OCI-LY7 (cell line): Measurements from ENCODE around the gene GNA12. TPM values are rescaled to one million over a fixed set of nuclear protein-coding genes. Genes with fewer than 3 reads are reported as not detected.

ENCODE experiments used
- BruUV-seq: library from RNA; stranded (reverse); fragments of 400-500 nt; replicated peaks from 2 replicates; lab custom pipeline; 2021; lab: Mats Ljungman, UMichigan
- CTCF ChIA-PET: fragments of 300-600 bp; sonication (Branson Sonifier 250); formaldehyde crosslinking; loops from one replicate; lab custom pipeline; 2022; ENCODE audit warnings: antibody characterized with exemption; ENCODE audit not compliant: unreplicated experiment; lab: Charles Lee
- POLR2A ChIA-PET: fragments of 300-600 bp; sonication (Branson Sonifier 250); formaldehyde crosslinking; loops from one replicate; lab custom pipeline; 2022; ENCODE audit warnings: antibody characterized with exemption; lab: Charles Lee
- DNase-seq: peaks from one replicate; pipeline ENCODE4 v3.0.0-alpha.2; 2015; ENCODE audit warnings: low spot score
- H2AFZ ChIP-seq: fragments of 200-600 bp; sonication (generic), shearing (Covaris generic); 2 replicates; pipeline ENCODE4 v1.6.1; 2014; ENCODE audit warnings: mild to moderate bottlenecking, antibody characterized with exemption, low read length, moderate library complexity
- H3K27ac ChIP-seq: fragments of 200-600 bp; sonication (generic); 2 replicates; pipeline ENCODE4 v1.5.1; 2014; ENCODE audit warnings: mixed run types, low read depth, mild to moderate bottlenecking, moderate library complexity, low read length, inconsistent platforms; ENCODE audit not compliant: poor library complexity, severe bottlenecking
- H3K36me3 ChIP-seq: fragments of 200-600 bp; sonication (generic); 2 replicates; pipeline ENCODE4 v1.6.1; 2014; ENCODE audit warnings: mild to moderate bottlenecking, antibody characterized with exemption, low read length, moderate library complexity, mixed read lengths; ENCODE audit not compliant: insufficient read depth
- H3K4me1 ChIP-seq: fragments of 200-600 bp; sonication (generic); 2 replicates; pipeline ENCODE4 v1.5.1; 2014; ENCODE audit warnings: mild to moderate bottlenecking, low read length; ENCODE audit not compliant: insufficient read depth, poor library complexity, severe bottlenecking
- H3K4me2 ChIP-seq: fragments of 200-600 bp; sonication (generic); 2 replicates; pipeline ENCODE4 v1.6.1; 2014; ENCODE audit warnings: mild to moderate bottlenecking, low read length
- H3K4me3 ChIP-seq: fragments of 200-600 bp; sonication (generic); 2 replicates; pipeline ENCODE4 v1.5.1; 2014; ENCODE audit warnings: mild to moderate bottlenecking, low read depth, low read length; ENCODE audit not compliant: poor library complexity, severe bottlenecking
- H3K79me2 ChIP-seq: fragments of 200-600 bp; sonication (generic); 2 replicates; pipeline ENCODE4 v1.6.1; 2016; ENCODE audit warnings: low read depth, mild to moderate bottlenecking, low read length, moderate library complexity, mixed read lengths; ENCODE audit not compliant: insufficient read depth
- H3K9me2 ChIP-seq: fragments of 200-600 bp; sonication (generic); 2 replicates; pipeline ENCODE4 v1.6.1; 2016; ENCODE audit warnings: mild to moderate bottlenecking, low read length, mixed read lengths; ENCODE audit not compliant: insufficient read depth
- H3K9me3 ChIP-seq: fragments of 200-600 bp; sonication (generic); 2 replicates; pipeline ENCODE4 v1.6.1; 2014; ENCODE audit warnings: mild to moderate bottlenecking, mixed run types, low read length, mixed read lengths
- H4K20me1 ChIP-seq: fragments of 200-600 bp; sonication (generic); 2 replicates; pipeline ENCODE4 v1.6.1; 2014; ENCODE audit warnings: mild to moderate bottlenecking, antibody characterized with exemption, low read length, moderate library complexity, mixed read lengths; ENCODE audit not compliant: insufficient read depth
- EZH2phosphoT487 ChIP-seq: fragments of 200-600 bp; sonication (generic); IDR thresholded peaks from 2 replicates; pipeline ENCODE4 v1.6.1; 2018; ENCODE audit warnings: low read depth, borderline replicate concordance, mild to moderate bottlenecking, mixed run types, antibody characterized with exemption, low read length, moderate library complexity, mixed read lengths
- intact Hi-C: fragments of 100-400 bp; cut with micrococcal nuclease; formaldehyde crosslinking; loops from one replicate; pipeline ENCODE4 v1.10.0; 2022; ENCODE audit not compliant: unreplicated experiment
- total RNA-seq, 2 experiments: library from RNA; depleted of rRNA in 1 of 2; stranded (reverse); fragments of >200 nt in 1 of 2; shearing (Covaris generic) in 1 of 2; gene quantifications; 2 replicates each; pipeline ENCODE4 v1.2.3, GENCODE V29; 2014 to 2022
- TF ChIP-seq, protein P1 (sequence below): fragments of 200-600 bp; sonication (generic); conservative IDR thresholded peaks from 2 replicates; pipeline ENCODE4 v1.5.1; 2014; ENCODE audit warnings: mild to moderate bottlenecking, antibody characterized with exemption, low read length, moderate library complexity, mixed read lengths

The GNA12 gene
- total RNA-seq, 2 experiments from 2014 or later, result 10.3 to 35.9 TPM

- no peaks in the 10 kb centered on the region for H3K9me3 ChIP-seq
- H2AFZ ChIP-seq, result no peak overlapping the region
- TF ChIP-seq, protein P1, sequence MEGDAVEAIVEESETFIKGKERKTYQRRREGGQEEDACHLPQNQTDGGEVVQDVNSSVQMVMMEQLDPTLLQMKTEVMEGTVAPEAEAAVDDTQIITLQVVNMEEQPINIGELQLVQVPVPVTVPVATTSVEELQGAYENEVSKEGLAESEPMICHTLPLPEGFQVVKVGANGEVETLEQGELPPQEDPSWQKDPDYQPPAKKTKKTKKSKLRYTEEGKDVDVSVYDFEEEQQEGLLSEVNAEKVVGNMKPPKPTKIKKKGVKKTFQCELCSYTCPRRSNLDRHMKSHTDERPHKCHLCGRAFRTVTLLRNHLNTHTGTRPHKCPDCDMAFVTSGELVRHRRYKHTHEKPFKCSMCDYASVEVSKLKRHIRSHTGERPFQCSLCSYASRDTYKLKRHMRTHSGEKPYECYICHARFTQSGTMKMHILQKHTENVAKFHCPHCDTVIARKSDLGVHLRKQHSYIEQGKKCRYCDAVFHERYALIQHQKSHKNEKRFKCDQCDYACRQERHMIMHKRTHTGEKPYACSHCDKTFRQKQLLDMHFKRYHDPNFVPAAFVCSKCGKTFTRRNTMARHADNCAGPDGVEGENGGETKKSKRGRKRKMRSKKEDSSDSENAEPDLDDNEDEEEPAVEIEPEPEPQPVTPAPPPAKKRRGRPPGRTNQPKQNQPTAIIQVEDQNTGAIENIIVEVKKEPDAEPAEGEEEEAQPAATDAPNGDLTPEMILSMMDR, result no peak
- TF ChIP-seq EZH2phosphoT487, result no peak
- ChIA-PET CTCF (no interaction called here), POLR2A (no interaction called here)
- no peak overlapping the region for H3K4me3 ChIP-seq
- BruUV-seq, result no TSS peak
- no peak overlapping the region for H3K27ac ChIP-seq
- H3K4me2 ChIP-seq, result no peak overlapping the region
- no peaks in the 10 kb centered on the region for H3K9me2 ChIP-seq
- H3K79me2 ChIP-seq, result peaks cover 25% of the 10 kb centered on the region; the same call in 1 of the 2 replicates
- peaks cover 29% of the 10 kb centered on the region for H3K36me3 ChIP-seq
- H4K20me1 ChIP-seq, result peaks cover 13% of the 10 kb centered on the region; the same call in 1 of the 2 replicates
- intact Hi-C loops, result no loop called here
- peaks cover 13% of the 10 kb centered on the region for H3K4me1 ChIP-seq
- DNase-seq, result no peak
Observed at GRCh38 chr7:2796358-2797352, 47.5 kb downstream of the GNA12 start.

DNA sequence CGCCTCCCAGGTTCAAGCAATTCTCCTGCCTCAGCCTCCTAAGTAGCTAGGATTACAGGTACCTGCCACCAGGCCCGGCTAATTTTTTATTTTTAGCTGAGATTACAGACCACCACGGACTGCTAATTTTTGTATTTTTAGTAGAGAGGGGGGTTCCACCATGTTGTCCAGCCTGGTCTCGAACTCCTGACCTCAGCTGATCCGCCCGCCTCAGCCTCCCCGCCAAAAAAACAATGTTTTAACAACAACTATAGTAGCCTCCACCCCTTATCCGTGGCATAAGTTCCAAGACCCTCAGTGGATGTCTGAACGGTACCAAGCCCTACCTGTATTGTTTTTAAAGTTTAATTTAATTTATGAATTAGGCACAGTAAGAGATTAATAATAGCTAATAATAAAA lies 48.2 kb downstream of the GNA12 start:
- Histone ChIP-seq H4K20me1 (peaks cover 13% of the 10 kb centered on the region; the same call in 1 of the 2 replicates), H3K4me1 (peaks cover 13% of the 10 kb centered on the region), H2AFZ (no peak overlapping the region), H3K36me3 (peaks cover 31% of the 10 kb centered on the region), H3K4me3 (no peak overlapping the region), H3K79me2 (peaks cover 25% of the 10 kb centered on the region; the same call in 1 of the 2 replicates), H3K9me2 (no peaks in the 10 kb centered on the region), H3K27ac (no peak overlapping the region), H3K4me2 (no peak overlapping the region), H3K9me3 (no peaks in the 10 kb centered on the region)
- no TSS peak for BruUV-seq
- no peak for TF ChIP-seq EZH2phosphoT487
- TF ChIP-seq, protein P1, result no peak
- CTCF ChIA-PET, result no interaction called here
- no peak for DNase-seq
- POLR2A ChIA-PET, result interaction anchor here (0.6 to 1.3 kb wide), 2 partner anchors 11 to 14 kb away, joined by 3 to 6 read pairs; no protein-coding TSS in a partner anchor
- intact Hi-C loops, result no loop called here
